GM12874 (cell line): ENCODE results near the gene ZNF784.

Source experiments
- TF ChIP-seq, protein P1 (sequence below): IDR thresholded peaks from 2 replicates; pipeline ENCODE4 v1.5.1; 2011; ENCODE audit warnings: low read depth, mild to moderate bottlenecking, control low read depth, low read length, moderate library complexity; ENCODE audit not compliant: insufficient read depth

Gene ZNF784

DNA sequence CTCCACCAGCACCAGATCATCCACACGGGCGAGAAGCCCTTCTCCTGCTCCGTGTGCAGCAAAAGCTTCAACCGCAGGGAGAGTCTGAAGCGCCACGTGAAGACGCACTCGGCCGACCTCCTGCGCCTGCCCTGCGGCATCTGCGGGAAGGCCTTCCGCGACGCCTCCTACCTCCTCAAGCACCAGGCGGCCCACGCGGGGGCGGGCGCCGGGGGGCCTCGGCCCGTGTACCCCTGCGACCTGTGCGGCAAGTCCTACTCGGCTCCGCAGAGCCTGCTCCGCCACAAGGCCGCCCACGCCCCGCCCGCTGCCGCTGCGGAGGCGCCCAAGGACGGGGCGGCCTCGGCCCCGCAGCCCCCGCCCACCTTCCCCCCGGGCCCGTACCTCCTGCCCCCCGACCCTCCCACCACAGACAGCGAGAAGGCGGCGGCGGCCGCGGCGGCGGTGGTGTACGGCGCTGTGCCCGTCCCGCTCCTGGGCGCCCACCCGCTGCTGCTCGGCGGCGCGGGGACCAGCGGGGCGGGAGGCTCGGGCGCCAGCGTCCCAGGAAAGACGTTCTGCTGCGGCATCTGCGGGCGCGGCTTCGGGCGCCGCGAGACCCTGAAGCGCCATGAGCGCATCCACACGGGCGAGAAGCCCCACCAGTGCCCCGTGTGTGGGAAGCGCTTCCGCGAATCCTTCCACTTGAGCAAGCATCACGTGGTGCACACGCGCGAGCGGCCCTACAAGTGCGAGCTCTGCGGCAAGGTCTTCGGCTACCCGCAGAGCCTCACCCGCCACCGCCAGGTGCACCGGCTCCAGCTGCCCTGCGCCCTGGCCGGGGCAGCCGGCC lies 9.4 kb downstream of the ZNF784 start:
- TF ChIP-seq, protein P1, sequence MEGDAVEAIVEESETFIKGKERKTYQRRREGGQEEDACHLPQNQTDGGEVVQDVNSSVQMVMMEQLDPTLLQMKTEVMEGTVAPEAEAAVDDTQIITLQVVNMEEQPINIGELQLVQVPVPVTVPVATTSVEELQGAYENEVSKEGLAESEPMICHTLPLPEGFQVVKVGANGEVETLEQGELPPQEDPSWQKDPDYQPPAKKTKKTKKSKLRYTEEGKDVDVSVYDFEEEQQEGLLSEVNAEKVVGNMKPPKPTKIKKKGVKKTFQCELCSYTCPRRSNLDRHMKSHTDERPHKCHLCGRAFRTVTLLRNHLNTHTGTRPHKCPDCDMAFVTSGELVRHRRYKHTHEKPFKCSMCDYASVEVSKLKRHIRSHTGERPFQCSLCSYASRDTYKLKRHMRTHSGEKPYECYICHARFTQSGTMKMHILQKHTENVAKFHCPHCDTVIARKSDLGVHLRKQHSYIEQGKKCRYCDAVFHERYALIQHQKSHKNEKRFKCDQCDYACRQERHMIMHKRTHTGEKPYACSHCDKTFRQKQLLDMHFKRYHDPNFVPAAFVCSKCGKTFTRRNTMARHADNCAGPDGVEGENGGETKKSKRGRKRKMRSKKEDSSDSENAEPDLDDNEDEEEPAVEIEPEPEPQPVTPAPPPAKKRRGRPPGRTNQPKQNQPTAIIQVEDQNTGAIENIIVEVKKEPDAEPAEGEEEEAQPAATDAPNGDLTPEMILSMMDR = no peak

DNA sequence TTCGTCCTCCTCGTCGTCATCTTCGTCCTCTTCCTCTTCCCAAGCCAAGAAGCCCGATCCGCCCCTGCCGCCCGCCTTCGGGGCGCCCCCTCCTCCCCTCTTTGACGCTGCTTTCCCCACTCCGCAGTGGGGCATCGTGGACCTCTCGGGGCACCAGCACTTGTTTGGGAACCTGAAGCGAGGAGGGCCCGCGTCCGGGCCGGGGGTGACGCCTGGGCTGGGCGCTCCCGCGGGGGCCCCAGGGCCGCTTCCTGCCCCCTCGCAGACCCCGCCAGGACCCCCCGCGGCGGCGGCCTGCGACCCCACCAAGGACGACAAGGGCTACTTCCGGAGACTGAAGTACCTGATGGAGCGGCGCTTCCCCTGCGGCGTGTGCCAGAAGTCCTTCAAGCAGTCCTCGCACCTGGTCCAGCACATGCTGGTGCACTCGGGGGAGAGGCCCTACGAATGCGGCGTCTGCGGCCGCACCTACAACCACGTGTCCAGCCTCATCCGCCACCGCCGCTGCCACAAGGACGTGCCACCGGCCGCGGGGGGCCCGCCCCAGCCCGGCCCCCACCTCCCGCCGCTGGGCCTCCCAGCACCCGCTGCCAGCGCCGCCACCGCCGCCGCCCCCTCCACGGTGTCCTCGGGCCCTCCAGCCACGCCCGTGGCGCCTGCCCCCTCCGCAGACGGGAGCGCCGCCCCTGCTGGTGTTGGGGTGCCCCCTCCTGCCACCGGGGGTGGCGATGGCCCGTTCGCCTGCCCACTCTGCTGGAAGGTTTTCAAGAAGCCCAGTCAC lies 10.2 kb downstream of the ZNF784 start:
- TF ChIP-seq, protein P1 = no peak

- TF ChIP-seq, protein P1 = no peak
Measured at GRCh38 chr19:55613396-55613795, 11.0 kb downstream of the ZNF784 start.

DNA sequence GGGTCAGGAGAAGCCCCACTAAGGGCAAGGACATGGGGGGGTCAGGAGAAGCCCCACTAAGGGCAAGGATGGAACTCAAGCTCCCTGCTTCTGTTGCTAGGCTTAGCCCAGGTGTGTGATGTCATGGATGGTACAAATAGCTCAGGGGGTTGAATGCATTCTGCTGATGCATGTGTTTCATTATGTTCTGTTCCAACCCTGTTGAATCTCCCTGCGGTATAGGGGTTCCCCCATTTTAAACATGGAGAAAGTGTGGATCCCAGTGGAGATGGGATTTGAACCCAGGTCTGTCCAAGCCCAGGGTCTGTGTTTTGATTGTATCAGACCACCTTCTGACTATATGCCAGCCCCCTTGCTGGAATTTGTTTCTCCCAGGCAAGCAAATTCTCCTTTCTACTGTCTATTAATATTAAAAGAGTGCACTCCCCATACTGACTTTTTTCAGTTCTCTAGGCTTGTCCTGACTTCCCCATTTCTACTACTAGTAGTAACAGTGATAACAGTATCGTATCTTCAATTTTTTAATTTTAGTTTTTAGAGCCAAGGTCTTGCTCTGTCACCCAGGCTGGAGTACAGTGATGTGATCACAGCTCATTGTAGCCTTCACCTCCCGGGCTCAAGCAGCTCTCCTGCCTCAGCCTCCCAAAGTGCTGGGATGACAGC lies 12.3 kb downstream of the ZNF784 start:
- TF ChIP-seq, protein P1 = no peak

DNA sequence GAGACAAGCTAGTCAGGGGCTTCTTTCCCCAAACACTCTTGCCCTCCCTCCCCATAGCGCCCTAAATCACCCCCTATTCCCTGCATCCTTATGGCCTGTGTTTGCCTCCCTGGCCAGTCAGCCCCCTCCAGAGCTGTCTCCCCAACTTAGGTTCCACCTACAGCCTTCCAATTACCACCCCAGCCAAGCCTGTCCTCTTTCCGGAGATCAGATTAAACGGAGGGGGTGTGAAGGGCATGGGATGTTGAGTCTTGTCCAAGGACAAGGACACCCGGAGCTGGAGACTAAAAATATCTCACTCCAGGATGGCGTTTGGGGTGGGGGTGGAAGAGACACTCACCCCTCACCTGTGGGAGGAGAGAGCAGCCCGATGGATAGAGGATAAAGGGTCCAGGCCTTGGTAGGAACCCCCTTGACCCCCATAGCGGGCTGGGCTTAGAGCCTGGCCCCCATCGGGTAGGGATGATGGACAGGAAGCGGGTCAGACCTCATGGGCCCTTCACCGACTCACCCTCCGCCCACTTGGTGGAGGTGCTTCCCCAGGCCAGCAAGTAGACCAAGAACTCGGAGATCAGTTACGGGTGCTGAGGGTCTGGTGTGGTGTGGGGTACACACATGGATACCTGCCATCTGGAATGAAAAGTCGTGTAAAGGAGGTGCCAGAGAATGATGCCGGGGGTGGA lies 12.9 kb downstream of the ZNF784 start:
- TF ChIP-seq, protein P1 = no peak

DNA sequence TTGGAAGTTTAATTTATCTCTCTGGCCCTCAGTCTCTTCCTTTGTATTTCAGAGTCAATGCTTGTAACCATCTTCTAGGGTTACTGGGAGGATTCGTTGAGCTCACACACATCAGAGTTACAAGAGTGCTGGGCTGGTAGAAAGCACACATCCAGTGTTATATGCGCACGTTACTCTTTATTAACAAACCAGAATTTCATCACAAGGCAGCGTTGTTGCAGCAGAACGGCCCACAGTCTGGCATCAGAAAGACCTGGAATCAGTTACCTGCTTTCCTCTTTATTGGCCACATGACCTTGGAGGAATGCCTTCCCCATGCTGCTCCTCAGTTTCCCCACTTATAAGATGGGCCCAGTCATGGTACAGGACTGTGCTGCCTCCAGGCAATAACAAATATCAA lies 15.0 kb downstream of the ZNF784 start:
- TF ChIP-seq, protein P1 = no peak
